H9 (cell line): ENCODE measurements around the gene FOXL1. TPM values are rescaled to one million over a fixed set of nuclear protein-coding genes. Genes with fewer than 3 reads are reported as not detected.

Experiments
- DNase-seq: peaks from one replicate; pipeline ENCODE4 v3.0.0-alpha.2; 2017
- H2AFZ ChIP-seq: one replicate; pipeline ENCODE4 v1.6.1; 2013; ENCODE audit warnings: mild to moderate bottlenecking, low read length, control low read depth, moderate library complexity
- H2AK5ac ChIP-seq: 2 replicates; pipeline ENCODE4 v1.6.1; 2013; ENCODE audit warnings: low read length, control low read depth, mixed read lengths; ENCODE audit not compliant: insufficient read length
- H2BK120ac ChIP-seq: one replicate; pipeline ENCODE4 v1.6.1; 2013; ENCODE audit warnings: low read depth, mild to moderate bottlenecking, low read length, control low read depth, inconsistent platforms; ENCODE audit not compliant: poor library complexity, severe bottlenecking
- H2BK12ac ChIP-seq: 2 replicates; pipeline ENCODE4 v1.6.1; 2013; ENCODE audit warnings: low read length, control low read depth, mixed read lengths, low read depth; ENCODE audit not compliant: insufficient read length
- H2BK15ac ChIP-seq: 2 replicates; pipeline ENCODE4 v1.6.1; 2013; ENCODE audit warnings: low read depth, low read length, control low read depth
- H2BK20ac ChIP-seq: one replicate; pipeline ENCODE4 v1.6.1; 2013; ENCODE audit warnings: low read depth, mild to moderate bottlenecking, low read length, control low read depth, inconsistent platforms; ENCODE audit not compliant: poor library complexity, severe bottlenecking
- H2BK5ac ChIP-seq: 2 replicates; pipeline ENCODE4 v1.6.1; 2013; ENCODE audit warnings: low read length, control low read depth, mixed read lengths; ENCODE audit not compliant: insufficient read length
- H3K14ac ChIP-seq: 2 replicates; pipeline ENCODE4 v1.6.1; 2013; ENCODE audit warnings: low read length, control low read depth; ENCODE audit not compliant: insufficient read depth
- H3K18ac ChIP-seq: 2 replicates; pipeline ENCODE4 v1.6.1; 2013; ENCODE audit warnings: low read depth, mild to moderate bottlenecking, mixed read lengths, low read length, control low read depth; ENCODE audit not compliant: insufficient read length
- H3K23ac ChIP-seq: 2 replicates; pipeline ENCODE4 v1.6.1; 2013; ENCODE audit warnings: low read length, control low read depth, mixed read lengths, low read depth; ENCODE audit not compliant: insufficient read length
- H3K23me2 ChIP-seq: 2 replicates; pipeline ENCODE4 v1.6.1; 2013; ENCODE audit warnings: low read depth, mild to moderate bottlenecking, mixed read lengths, low read length, control low read depth; ENCODE audit not compliant: insufficient read length, poor library complexity, severe bottlenecking
- H3K27ac ChIP-seq: 2 replicates; pipeline ENCODE4 v1.5.1; 2013; ENCODE audit warnings: low read length, control low read depth, mixed read lengths, low read depth; ENCODE audit not compliant: insufficient read length
- H3K27me3 ChIP-seq: 2 replicates; pipeline ENCODE4 v1.6.1; 2013; ENCODE audit warnings: low read length, control low read depth, inconsistent platforms; ENCODE audit not compliant: insufficient read depth
- H3K4ac ChIP-seq: 2 replicates; pipeline ENCODE4 v1.6.1; 2013; ENCODE audit warnings: low read depth, mild to moderate bottlenecking, control low read depth, inconsistent platforms, low read length, moderate library complexity
- H3K4me1 ChIP-seq: 2 replicates; pipeline ENCODE4 v1.6.1; 2013; ENCODE audit warnings: low read length, control low read depth, inconsistent platforms; ENCODE audit not compliant: insufficient read depth
- H3K4me2 ChIP-seq: 2 replicates; pipeline ENCODE4 v1.6.1; 2013; ENCODE audit warnings: low read length, control low read depth, mixed read lengths; ENCODE audit not compliant: insufficient read length, insufficient read depth
- H3K56ac ChIP-seq: 2 replicates; pipeline ENCODE4 v1.6.1; 2013; ENCODE audit warnings: low read depth, mild to moderate bottlenecking, mixed read lengths, low read length, control low read depth; ENCODE audit not compliant: insufficient read length
- H3K79me1 ChIP-seq: 2 replicates; pipeline ENCODE4 v1.6.1; 2013; ENCODE audit warnings: low read depth, mild to moderate bottlenecking, moderate library complexity, low read length, control low read depth, inconsistent platforms; ENCODE audit not compliant: insufficient read depth, poor library complexity, severe bottlenecking
- H3K79me2 ChIP-seq: 2 replicates; pipeline ENCODE4 v1.6.1; 2013; ENCODE audit warnings: low read length, control low read depth, inconsistent platforms; ENCODE audit not compliant: insufficient read depth
- H3K9ac ChIP-seq: 2 replicates; pipeline ENCODE4 v1.6.1; 2013; ENCODE audit warnings: low read length, control low read depth, mixed read lengths; ENCODE audit not compliant: insufficient read length; ENCODE audit errors: extremely low read depth
- H3K9me3 ChIP-seq: one replicate; pipeline ENCODE4 v1.6.1; 2013; ENCODE audit warnings: low read depth, low read length, inconsistent platforms; ENCODE audit not compliant: control insufficient read depth
- H3T11ph ChIP-seq: one replicate; pipeline ENCODE4 v1.6.1; 2013; ENCODE audit warnings: mild to moderate bottlenecking, low read length, control low read depth, inconsistent platforms
- H4K20me1 ChIP-seq: one replicate; pipeline ENCODE4 v1.6.1; 2013; ENCODE audit not compliant: control insufficient read depth, insufficient read length, insufficient read depth
- H4K5ac ChIP-seq: 2 replicates; pipeline ENCODE4 v1.6.1; 2013; ENCODE audit warnings: low read depth, mild to moderate bottlenecking, mixed read lengths, low read length, control low read depth; ENCODE audit not compliant: insufficient read length
- H4K8ac ChIP-seq: replicated peaks from 2 replicates; pipeline ENCODE4 v1.6.1; 2013; ENCODE audit warnings: low read length, control low read depth, mixed read lengths, low read depth; ENCODE audit not compliant: insufficient read length
- H4K91ac ChIP-seq: 2 replicates; pipeline ENCODE4 v1.6.1; 2013; ENCODE audit warnings: low read depth, mild to moderate bottlenecking, moderate library complexity, mixed read lengths, low read length, control low read depth; ENCODE audit not compliant: insufficient read length
- H3K27ac Mint-ChIP-seq, 3 experiments: 2 replicates in 2 of 3; 3 replicates in 1 of 3; pipeline ENCODE4 v1.8.0; 2020 to 2021; ENCODE audit warnings: mixed read lengths in 3 of 3, mild to moderate bottlenecking in 1 of 3, moderate library complexity in 1 of 3
- H3K27me3 Mint-ChIP-seq: 2 replicates; pipeline ENCODE4 v1.8.0; 2021; ENCODE audit warnings: low read depth, mild to moderate bottlenecking, moderate library complexity, mixed read lengths
- H3K36me3 Mint-ChIP-seq, 3 experiments: 2 replicates in 2 of 3; 3 replicates in 1 of 3; pipeline ENCODE4 v1.8.0; 2020 to 2021; ENCODE audit warnings: low read depth in 3 of 3, mixed read lengths in 3 of 3; ENCODE audit not compliant: insufficient read depth in 1 of 3
- H3K4me1 Mint-ChIP-seq, 2 experiments: 2 replicates each; pipeline ENCODE4 v1.8.0; 2020; ENCODE audit warnings: mixed read lengths in 2 of 2
- H3K4me3 Mint-ChIP-seq, 2 experiments: 2 replicates in 1 of 2; 3 replicates in 1 of 2; pipeline ENCODE4 v1.8.0; 2020 to 2021; ENCODE audit warnings: mild to moderate bottlenecking in 2 of 2, mixed read lengths in 2 of 2, moderate library complexity in 1 of 2
- H3K9me3 Mint-ChIP-seq, 2 experiments: 2 replicates in 1 of 2; 3 replicates in 1 of 2; pipeline ENCODE4 v1.8.0; 2020; ENCODE audit warnings: mild to moderate bottlenecking in 2 of 2, mixed read lengths in 2 of 2, moderate library complexity in 1 of 2
- WGBS: extraction: QIAGEN DNeasy Blood & Tissue Kit; methylation state at CpG from one replicate; pipeline ENCODE4 v1.1.7; 2013; ENCODE audit warnings: missing lambda C conversion rate, low lambda C conversion rate, mixed read lengths; ENCODE audit not compliant: insufficient read length; ENCODE audit errors: extremely low coverage; 5-methylcytosine and 5-hydroxymethylcytosine counted together
- total RNA-seq: library from RNA; stranded (reverse); gene quantifications from 2 replicates; pipeline ENCODE4 v1.2.1, GENCODE V29; 2021
- TF ChIP-seq, protein P1 (sequence below): fragments of 200-600 bp; sonication (generic); conservative IDR thresholded peaks from 3 replicates; pipeline ENCODE4 v1.8.0; 2021; ENCODE audit warnings: antibody characterized with exemption, mild to moderate bottlenecking

FOXL1 gene
- total RNA-seq, 1 experiment from 2014 or later: 0.09 TPM

DNA sequence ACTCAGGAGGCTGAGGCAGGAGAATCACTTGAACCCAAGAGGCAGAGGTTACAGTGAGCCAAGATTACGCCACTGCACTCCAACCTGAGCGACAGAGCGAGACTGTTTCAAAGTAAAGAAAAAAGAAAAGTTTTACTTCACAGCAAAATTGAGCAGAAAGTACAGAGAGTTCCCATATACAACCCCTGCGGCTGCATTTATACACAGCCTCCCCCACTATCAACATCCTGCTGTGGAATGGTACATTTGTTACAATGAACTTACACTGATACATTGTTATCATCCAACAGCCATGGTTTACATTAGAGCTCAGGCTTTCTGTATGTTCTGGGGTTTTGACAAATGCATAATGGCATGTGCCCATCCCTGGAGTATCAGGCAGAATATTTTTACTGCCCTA is 20.8 kb upstream of the FOXL1 start:
- no peak overlapping the region for H2AK5ac ChIP-seq
- Mint-ChIP-seq H3K27ac (no peak overlapping the region), H3K9me3 (no peaks in the 10 kb centered on the region; a peak in 1 of 5 replicates), H3K4me1 (peaks cover 0 to 11% of the 10 kb centered on the region in 2 experiments; a peak in 2 of 4 replicates), H3K36me3 (no peaks in the 10 kb centered on the region), H3K4me3 (no peak overlapping the region), H3K27me3 (peaks cover 7% of the 10 kb centered on the region)
- no peak overlapping the region for H2BK15ac ChIP-seq
- no peak overlapping the region for H4K5ac ChIP-seq
- no peaks in the 10 kb centered on the region for H4K20me1 ChIP-seq
- no peak overlapping the region for H3K4me2 ChIP-seq
- WGBS: no CpG with 5 or more reads among the region's 4 CpGs
- H2BK120ac ChIP-seq: no peak overlapping the region
- no peaks in the 10 kb centered on the region for H3K79me2 ChIP-seq
- H2AFZ ChIP-seq: no peak overlapping the region
- no peak overlapping the region for H4K8ac ChIP-seq
- H3K56ac ChIP-seq: no peak overlapping the region
- DNase-seq: no peak
- H3K27ac ChIP-seq: no peak overlapping the region
- no peak overlapping the region for H2BK12ac ChIP-seq
- peaks cover 6% of the 10 kb centered on the region for H3K23me2 ChIP-seq
- no peak overlapping the region for H3T11ph ChIP-seq
- no peaks in the 10 kb centered on the region for H3K27me3 ChIP-seq
- H3K23ac ChIP-seq: no peak overlapping the region
- no peak overlapping the region for H2BK20ac ChIP-seq
- H4K91ac ChIP-seq: no peak overlapping the region
- no peak overlapping the region for H3K14ac ChIP-seq
- H3K4ac ChIP-seq: no peak overlapping the region
- no peaks in the 10 kb centered on the region for H3K9me3 ChIP-seq
- H3K4me1 ChIP-seq: no peaks in the 10 kb centered on the region
- H3K79me1 ChIP-seq: no peaks in the 10 kb centered on the region
- no peak overlapping the region for H3K9ac ChIP-seq
- H2BK5ac ChIP-seq: no peak overlapping the region
- TF ChIP-seq, protein P1, sequence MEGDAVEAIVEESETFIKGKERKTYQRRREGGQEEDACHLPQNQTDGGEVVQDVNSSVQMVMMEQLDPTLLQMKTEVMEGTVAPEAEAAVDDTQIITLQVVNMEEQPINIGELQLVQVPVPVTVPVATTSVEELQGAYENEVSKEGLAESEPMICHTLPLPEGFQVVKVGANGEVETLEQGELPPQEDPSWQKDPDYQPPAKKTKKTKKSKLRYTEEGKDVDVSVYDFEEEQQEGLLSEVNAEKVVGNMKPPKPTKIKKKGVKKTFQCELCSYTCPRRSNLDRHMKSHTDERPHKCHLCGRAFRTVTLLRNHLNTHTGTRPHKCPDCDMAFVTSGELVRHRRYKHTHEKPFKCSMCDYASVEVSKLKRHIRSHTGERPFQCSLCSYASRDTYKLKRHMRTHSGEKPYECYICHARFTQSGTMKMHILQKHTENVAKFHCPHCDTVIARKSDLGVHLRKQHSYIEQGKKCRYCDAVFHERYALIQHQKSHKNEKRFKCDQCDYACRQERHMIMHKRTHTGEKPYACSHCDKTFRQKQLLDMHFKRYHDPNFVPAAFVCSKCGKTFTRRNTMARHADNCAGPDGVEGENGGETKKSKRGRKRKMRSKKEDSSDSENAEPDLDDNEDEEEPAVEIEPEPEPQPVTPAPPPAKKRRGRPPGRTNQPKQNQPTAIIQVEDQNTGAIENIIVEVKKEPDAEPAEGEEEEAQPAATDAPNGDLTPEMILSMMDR: no peak
- no peak overlapping the region for H3K18ac ChIP-seq
